K562 (cell line): ENCODE results near the gene RFT1. TPM values are rescaled to one million over a fixed set of nuclear protein-coding genes. Genes with fewer than 3 reads are reported as not detected.

ENCODE experiments used
- CREM ChIP-seq: IDR thresholded peaks from 2 replicates; pipeline ENCODE4 v1.6.1; 2014; ENCODE audit warnings: antibody characterized with exemption, low read depth
- MGA ChIP-seq: fragments of 450-650 bp; IDR thresholded peaks from 2 replicates; pipeline ENCODE4 v1.6.1; 2016; ENCODE audit warnings: mild to moderate bottlenecking, moderate library complexity
- MTA1 ChIP-seq: fragments of 450-650 bp; IDR thresholded peaks from 2 replicates; pipeline ENCODE4 v1.6.1; 2017; ENCODE audit warnings: borderline replicate concordance
- MTF1 ChIP-seq: fragments of 250-450 bp; sonication (Bioruptor Pico); IDR thresholded peaks from 2 replicates; pipeline ENCODE4 v1.9.0; 2021; ENCODE audit warnings: moderate library complexity, mild to moderate bottlenecking, inconsistent platforms, borderline replicate concordance
- NFRKB ChIP-seq: fragments of 450-650 bp; IDR thresholded peaks from 2 replicates; pipeline ENCODE4 v1.6.1; 2016; ENCODE audit warnings: low read depth
- NONO ChIP-seq, 2 experiments: fragments of 200-400 bp in 1 of 2; fragments of 450-650 bp in 1 of 2; formaldehyde crosslinking in 1 of 2; IDR thresholded peaks; 2 replicates each; pipeline ENCODE4 v1.6.1; 2017; ENCODE audit warnings: low read depth in 2 of 2, mild to moderate bottlenecking in 2 of 2, moderate library complexity in 2 of 2, low read length in 1 of 2
- PTBP1 ChIP-seq: fragments of 200-400 bp; formaldehyde crosslinking; IDR thresholded peaks from 2 replicates; pipeline ENCODE4 v1.6.1; 2017; ENCODE audit warnings: low read depth, low read length
- RUNX1 ChIP-seq: sonication (generic); IDR thresholded peaks from 2 replicates; pipeline ENCODE4 v1.6.1; 2016; ENCODE audit warnings: antibody characterized with exemption, low read depth
- SREBF1 ChIP-seq: fragments of 150-350 bp; IDR thresholded peaks from 2 replicates; pipeline ENCODE4 v1.6.1; 2014; ENCODE audit warnings: antibody characterized with exemption, low read depth, low read length, borderline replicate concordance
- TGIF2 ChIP-seq: sonication (generic); formaldehyde crosslinking; IDR thresholded peaks from 2 replicates; pipeline ENCODE4 v1.8.1; 2022; ENCODE audit warnings: mild to moderate bottlenecking, missing genetic modification reagents, moderate library complexity
- ZNF592 ChIP-seq: fragments of 450-650 bp; IDR thresholded peaks from 2 replicates; pipeline ENCODE4 v1.6.1; 2017; ENCODE audit warnings: antibody characterized with exemption, mild to moderate bottlenecking
- ZNF830 ChIP-seq: fragments of 250-450 bp; sonication (Bioruptor Pico); IDR thresholded peaks from 2 replicates; pipeline ENCODE4 v1.5.0; 2021; ENCODE audit warnings: mild to moderate bottlenecking
- polyA plus RNA-seq, 8 experiments: library from polyadenylated mRNA; depleted of rRNA in 4 of 8; stranded (reverse) in 5 of 8; unstranded in 3 of 8; fragments of >200 nt; fragmentation: Nextera tagmentation in 2 of 8; fragmentation: Illumina TruSeq in 1 of 8; extraction: Ambion mirVana in 2 of 8; extraction: Trizol in 1 of 8; gene quantifications; 2 replicates each; pipeline versions ENCODE4 v1.2.1 to v1.2.3, GENCODE V29; 2011 to 2014; ENCODE audit warnings: inconsistent platforms in 1 of 8, missing spikeins in 1 of 8
- total RNA-seq, 7 experiments: library from RNA; depleted of rRNA in 6 of 7; stranded (reverse); fragments of >200 nt in 6 of 7; fragmentation: Illumina TruSeq in 2 of 7; extraction: Trizol in 2 of 7; gene quantifications; 2 replicates each; pipeline versions ENCODE4 v1.2.1 to v1.2.3, GENCODE V29; 2011 to 2021; ENCODE audit warnings: low replicate concordance in 1 of 7

Gene RFT1
- total and polyA plus RNA-seq, 9 of the 15 experiments (the other 6 are each of a cell fraction or from before 2014, with no cell fraction given), result 4.4 to 23.8 (median 8.9) TPM

DNA sequence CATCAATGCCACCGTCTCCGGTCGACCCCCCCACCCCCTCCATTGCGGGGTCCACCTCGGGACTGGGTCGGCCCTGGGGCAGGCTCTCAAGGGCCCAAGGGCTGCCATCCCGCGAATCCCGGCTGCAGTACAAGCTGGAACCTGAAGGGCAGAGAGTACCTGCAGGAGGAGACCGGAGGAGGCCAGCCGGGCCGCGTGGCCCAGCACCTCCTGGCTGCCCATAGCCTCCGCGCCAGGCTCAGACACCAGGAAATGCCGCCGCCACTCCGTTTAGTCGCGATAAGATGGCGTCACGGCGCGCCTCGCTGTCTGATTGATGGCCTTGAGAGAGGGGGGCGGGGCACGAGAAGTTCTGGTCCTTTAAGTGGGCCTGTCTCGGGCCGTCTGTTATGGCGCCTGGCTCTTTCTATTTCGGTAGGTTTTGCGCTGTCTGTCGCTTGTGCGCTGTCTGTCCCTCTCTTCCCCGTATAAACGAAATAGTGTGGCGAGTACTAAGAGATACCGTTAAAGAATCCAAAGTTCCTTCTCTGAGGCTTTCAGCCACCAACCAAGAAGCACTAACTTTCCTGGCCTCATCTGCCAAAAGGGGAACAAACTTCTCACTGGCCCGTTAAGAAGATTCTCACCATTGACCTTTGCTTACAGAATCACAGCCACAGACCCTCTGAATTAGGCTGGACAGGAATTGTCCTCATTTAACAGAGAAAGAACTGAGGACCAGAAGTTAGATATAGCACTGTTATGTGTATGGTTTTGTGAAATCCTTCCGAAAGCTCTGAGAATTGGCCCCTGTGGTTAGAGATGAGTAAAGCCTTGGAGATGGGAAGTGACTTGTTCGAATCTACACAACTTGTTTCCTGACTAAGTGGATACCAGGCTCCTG is at the start of gene RFT1 (continued):
- TF ChIP-seq ZNF592, result 0 out of 2 replicates have a peak, but pooled peaks have one; percentile 45
- no peak for TF ChIP-seq MTF1 (CRISPR knock-in tag)
- TF ChIP-seq SREBF1, result no peak
- no peak for TF ChIP-seq RUNX1
- TF ChIP-seq NFRKB, result peak; percentile 53
- no peak for TF ChIP-seq PTBP1
- TF ChIP-seq ZNF830 (CRISPR knock-in tag), result no peak
- TF ChIP-seq CREM, result peak; percentile 99
- TF ChIP-seq MGA, result 0 out of 2 replicates have a peak, but pooled peaks have one; percentile 28
- no peak for TF ChIP-seq TGIF2 (CRISPR knock-in tag)
- TF ChIP-seq MTA1, result peak; percentile 97
- no peak for TF ChIP-seq NONO (IDR thresholded peaks at IDR 0.05; ENCODE audit: low read depth in 2 of 2, low read length in 1 of 2)
